Epithelial cell of proximal tubule (primary cell): ENCODE results near the gene SYTL4. TPM values are rescaled to one million over a fixed set of nuclear protein-coding genes. Genes with fewer than 3 reads are reported as not detected.
"Not testable (repeated sequence)": the region's sequence is repeated elsewhere in the genome, so short reads cannot be mapped to it uniquely, and the experiment has no call there.

Experiments
- DNase-seq: peaks from one replicate; pipeline ENCODE4 v3.0.0-alpha.2; 2011; ENCODE audit warnings: low read depth
- H3K4me3 ChIP-seq: 2 replicates; pipeline ENCODE4 v1.5.1; 2011; ENCODE audit warnings: low read depth, mild to moderate bottlenecking, low read length
- CTCF ChIP-seq: conservative IDR thresholded peaks from 2 replicates; pipeline ENCODE4 v1.5.1; 2012; ENCODE audit warnings: low read depth, mild to moderate bottlenecking, low read length
- total RNA-seq: library from RNA; depleted of rRNA; stranded (reverse); fragments of >200 nt; gene quantifications from 2 replicates; pipeline ENCODE4 v1.2.3, GENCODE V29; 2015

SYTL4 gene
- total RNA-seq, 1 donor from 2014 or later = 8.0 TPM

GRCh38 chrX:100745806-100746537 is 14.1 kb upstream of the SYTL4 start:
- no peak for DNase-seq
- TF ChIP-seq CTCF = no peak
- no peak overlapping the region for H3K4me3 ChIP-seq

DNA sequence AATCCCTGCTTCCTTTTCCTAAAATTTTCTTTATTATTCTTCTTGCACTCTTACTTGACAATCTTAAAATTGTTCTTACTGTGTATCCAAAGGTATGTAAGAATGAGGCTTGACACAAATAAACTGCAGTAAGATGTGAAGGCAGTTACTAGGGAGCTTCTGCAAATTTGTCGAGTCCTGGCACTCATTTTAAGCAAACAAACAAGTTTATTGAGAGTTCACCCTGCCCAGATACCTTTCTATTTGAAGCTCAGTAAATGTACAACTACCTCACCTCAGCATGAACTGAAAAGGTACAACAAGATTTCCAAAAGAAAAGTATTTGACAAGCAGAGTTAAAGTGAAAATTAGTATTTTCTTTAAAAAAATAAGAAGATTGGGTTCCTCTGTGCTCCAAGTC is 13.3 kb upstream of the SYTL4 start:
- DNase-seq = no peak
- no peak for TF ChIP-seq CTCF
- no peak overlapping the region for H3K4me3 ChIP-seq

DNA sequence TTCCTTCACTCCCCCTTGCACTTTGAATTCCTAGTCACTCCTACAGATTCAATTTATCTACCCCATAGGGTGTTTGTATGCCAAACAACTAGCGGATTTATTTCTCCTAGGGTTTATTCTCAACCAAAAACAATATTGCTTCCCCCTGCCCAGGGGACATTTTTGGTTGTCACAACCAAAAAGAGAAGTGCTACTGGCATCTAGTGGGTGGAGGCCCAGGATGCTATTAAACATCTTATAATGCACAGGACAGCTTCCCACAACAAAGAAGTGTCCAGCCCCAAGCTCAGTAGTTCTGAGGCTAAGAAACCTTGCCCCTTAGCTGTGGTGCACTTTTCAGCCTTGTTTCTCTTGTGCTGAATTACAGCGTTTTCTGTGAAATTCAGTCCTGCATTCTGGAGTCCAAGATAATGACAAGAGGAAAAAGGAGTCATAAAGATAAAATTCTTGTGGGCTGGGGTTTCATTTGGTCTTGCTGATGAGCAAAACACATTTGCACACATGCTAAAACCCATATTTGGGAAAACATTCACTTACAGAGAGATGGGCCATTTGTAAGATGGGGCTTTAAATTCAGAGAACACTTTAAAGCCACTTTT is 11.2 kb upstream of the SYTL4 start:
- H3K4me3 ChIP-seq = no peak overlapping the region
- TF ChIP-seq CTCF = no peak
- DNase-seq = no peak

DNA sequence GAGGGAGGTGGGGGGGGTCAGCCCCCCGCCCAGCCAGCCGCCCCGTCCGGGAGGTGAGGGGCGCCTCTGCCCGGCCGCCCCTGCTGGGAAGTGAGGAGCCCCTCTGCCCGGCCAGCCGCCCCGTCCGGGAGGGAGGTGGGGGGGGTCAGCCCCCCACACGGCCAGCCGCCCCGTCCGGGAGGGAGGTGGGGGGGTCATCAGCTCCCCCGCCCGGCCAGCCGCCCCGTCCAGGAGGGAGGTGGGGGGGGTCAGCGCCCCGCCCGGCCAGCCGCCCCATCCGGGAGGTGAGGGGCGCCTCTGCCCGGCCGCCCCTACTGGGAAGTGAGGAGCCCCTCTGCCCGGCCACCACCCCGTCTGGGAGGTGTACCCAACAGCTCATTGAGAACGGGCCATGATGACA is 7.9 kb downstream of the SYTL4 start:
- H3K4me3 ChIP-seq, DNase-seq: not testable (repeated sequence)

DNA sequence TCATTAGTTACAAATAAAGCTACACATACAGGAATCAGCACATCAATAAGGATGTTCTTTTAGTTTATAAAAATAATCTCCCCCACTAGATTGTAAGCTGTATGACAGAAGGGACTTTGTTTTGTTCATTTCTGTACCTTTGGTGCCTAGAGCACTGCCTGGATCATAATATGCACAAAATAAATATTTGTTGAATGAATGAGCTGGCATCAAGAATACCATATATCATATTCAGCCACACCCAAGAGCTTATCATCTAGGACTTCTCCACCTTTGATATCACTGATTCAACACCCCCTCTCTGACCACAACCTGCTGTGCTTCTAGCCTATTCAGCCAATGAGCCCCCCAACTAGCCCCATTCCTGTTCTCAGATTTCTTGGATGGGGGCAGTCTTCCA is 10.6 kb downstream of the SYTL4 start:
- no peak overlapping the region for H3K4me3 ChIP-seq
- TF ChIP-seq CTCF = no peak
- DNase-seq = no peak

- no peak overlapping the region for H3K4me3 ChIP-seq
- no peak for DNase-seq
- no peak for TF ChIP-seq CTCF
Measured at GRCh38 chrX:100720301-100720700, 11.6 kb downstream of the SYTL4 start.

GRCh38 chrX:100719139-100719538 is 12.8 kb downstream of the SYTL4 start:
- TF ChIP-seq CTCF = no peak
- no peak for DNase-seq
- H3K4me3 ChIP-seq = no peak overlapping the region
